Measurements from ENCODE around the gene MAGOH. TPM values are rescaled to one million over a fixed set of nuclear protein-coding genes. Genes with fewer than 3 reads are reported as not detected.

Gene MAGOH
- total RNA-seq, 1 experiment from 2014 or later, result 48.9 TPM

DNA sequence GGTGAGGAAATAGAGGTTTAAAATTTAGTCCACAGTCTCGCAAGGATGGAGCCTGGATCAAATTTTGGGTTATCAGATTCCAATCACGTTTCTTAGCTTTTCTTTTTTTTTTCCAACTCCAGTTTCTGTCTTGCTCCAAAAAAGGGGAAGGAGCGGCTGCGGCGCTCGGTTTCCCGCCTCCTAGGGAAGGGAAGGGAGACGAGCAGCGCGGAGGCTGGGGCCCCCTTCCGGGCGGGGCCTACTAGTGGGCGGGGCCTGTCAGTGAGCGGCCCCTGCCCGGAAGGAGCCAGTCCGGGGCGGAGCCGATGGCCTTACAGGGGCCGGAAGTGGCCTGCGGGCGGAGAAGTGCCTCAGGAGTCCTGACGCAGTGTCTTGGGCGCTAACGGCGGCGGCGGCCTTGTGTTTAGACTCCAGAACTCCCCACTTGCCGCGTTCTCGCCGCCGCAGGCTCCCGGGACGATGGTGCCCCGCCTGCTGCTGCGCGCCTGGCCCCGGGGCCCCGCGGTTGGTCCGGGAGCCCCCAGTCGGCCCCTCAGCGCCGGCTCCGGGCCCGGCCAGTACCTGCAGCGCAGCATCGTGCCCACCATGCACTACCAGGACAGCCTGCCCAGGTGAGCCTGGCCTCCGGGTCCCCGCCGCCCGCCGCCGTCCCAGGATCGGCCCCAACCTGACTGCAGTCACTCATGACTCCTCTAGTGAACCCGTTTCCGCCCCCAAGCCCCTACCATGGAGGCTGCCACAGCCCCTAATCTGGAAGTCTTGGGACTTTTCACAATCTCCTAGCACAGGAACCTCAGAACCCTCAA lies 41.6 kb downstream of the MAGOH start, which contains the start of gene CPT2:
Gene CPT2, plus strand, starts transcription at position 340 of the 806 bp plus-strand sequence. Its CDS starts 120 bp downstream, at position 460.
- no peaks in the 10 kb centered on the region for H4K20me1 ChIP-seq (ENCODE audit: low read length)
- peaks cover 16% of the 10 kb centered on the region for H3K79me2 ChIP-seq (ENCODE audit: low read length)
- H3K36me3 ChIP-seq (ENCODE audit: low read depth, low read length), result no peaks in the 10 kb centered on the region
- intact Hi-C loops (cut with micrococcal nuclease), result no loop called here
- H3K4me3 ChIP-seq (ENCODE audit: low read length), result peak within 1 kb of the TSS; percentile 91
- DNase-seq (peak; percentile 94), ATAC-seq (peak; percentile 99)
- no peaks in the 10 kb centered on the region for H3K9me3 ChIP-seq (ENCODE audit: low read length)
- H3K4me2 ChIP-seq (ENCODE audit: low read length), result peak within 1 kb of the TSS; percentile 96
- no TSS peak for BruUV-seq (replicated peaks)
- H3K9ac ChIP-seq (ENCODE audit: low read length), result peak within 1 kb of the TSS; percentile 96
- H3K9me2 ChIP-seq (replicated peaks; ENCODE audit: low read length), result no peaks in the 10 kb centered on the region
- ChIA-PET CTCF (interaction anchor here (0.5 to 1.1 kb wide), 3 partner anchors 20 to 699 kb away, joined by 3 to 4 read pairs (median 3); no protein-coding TSS in a partner anchor), POLR2A (ENCODE audit: unreplicated experiment) (no interaction called here)
- H3K27me3 ChIP-seq (ENCODE audit: low read length), result no peaks in the 10 kb centered on the region
- no peak for TF ChIP-seq EZH2 (IDR thresholded peaks at IDR 0.05; ENCODE audit: low read length, unreplicated experiment)
- TF ChIP-seq EZH2phosphoT487 (IDR thresholded peaks at IDR 0.05; ENCODE audit: borderline replicate concordance, low read length), result no peak
- TF ChIP-seq CTCF (conservative IDR thresholded peaks at IDR 0.05; ENCODE audit: low read depth, low read length), result no peak
- H3K27ac ChIP-seq (ENCODE audit: low read length), result peak within 1 kb of the TSS; percentile 55
- H2AFZ ChIP-seq (ENCODE audit: low read length), result peak within 1 kb of the TSS; percentile 94
- peaks cover 23% of the 10 kb centered on the region for H3K4me1 ChIP-seq (ENCODE audit: insufficient read depth, low read length)
- H3F3A ChIP-seq (ENCODE audit: low read length, unreplicated experiment), result no peaks in the 10 kb centered on the region

GRCh38 chr1:53196017-53196484 lies 42.3 kb downstream of the MAGOH start:
- peaks cover 16% of the 10 kb centered on the region for H3K79me2 ChIP-seq (ENCODE audit: low read length)
- H3K4me1 ChIP-seq (ENCODE audit: insufficient read depth, low read length), result peaks cover 23% of the 10 kb centered on the region
- peak overlapping the region; percentile 94 for H2AFZ ChIP-seq (ENCODE audit: low read length)
- peak overlapping the region; percentile 96 for H3K4me2 ChIP-seq (ENCODE audit: low read length)
- peak overlapping the region; percentile 55 for H3K27ac ChIP-seq (ENCODE audit: low read length)
- H4K20me1 ChIP-seq (ENCODE audit: low read length), result no peaks in the 10 kb centered on the region
- H3K36me3 ChIP-seq (ENCODE audit: low read depth, low read length), result no peaks in the 10 kb centered on the region
- peak; percentile 42 for ATAC-seq
- H3K9me2 ChIP-seq (replicated peaks; ENCODE audit: low read length), result no peaks in the 10 kb centered on the region
- CTCF ChIA-PET, result interaction anchor here (0.5 to 1.1 kb wide), 3 partner anchors 19 to 698 kb away, joined by 3 to 4 read pairs (median 3); no protein-coding TSS in a partner anchor
- TSS peak; percentile 33 for BruUV-seq (replicated peaks)
- no peaks in the 10 kb centered on the region for H3F3A ChIP-seq (ENCODE audit: low read length, unreplicated experiment)
- peak; percentile 32 for DNase-seq
- no peaks in the 10 kb centered on the region for H3K9me3 ChIP-seq (ENCODE audit: low read length)
- peak overlapping the region; percentile 96 for H3K9ac ChIP-seq (ENCODE audit: low read length)
- TF ChIP-seq EZH2phosphoT487 (IDR thresholded peaks at IDR 0.05; ENCODE audit: borderline replicate concordance, low read length) (no peak), CTCF (conservative IDR thresholded peaks at IDR 0.05; ENCODE audit: low read depth, low read length) (no peak), EZH2 (IDR thresholded peaks at IDR 0.05; ENCODE audit: low read length, unreplicated experiment) (no peak)
- intact Hi-C loops (cut with micrococcal nuclease), result no loop called here
- POLR2A ChIA-PET (ENCODE audit: unreplicated experiment), result no interaction called here
- peak overlapping the region; percentile 91 for H3K4me3 ChIP-seq (ENCODE audit: low read length)
- H3K27me3 ChIP-seq (ENCODE audit: low read length), result no peaks in the 10 kb centered on the region

Data from PC-3 (cell line).